Measurements from ENCODE around the gene AEBP1.

DNA sequence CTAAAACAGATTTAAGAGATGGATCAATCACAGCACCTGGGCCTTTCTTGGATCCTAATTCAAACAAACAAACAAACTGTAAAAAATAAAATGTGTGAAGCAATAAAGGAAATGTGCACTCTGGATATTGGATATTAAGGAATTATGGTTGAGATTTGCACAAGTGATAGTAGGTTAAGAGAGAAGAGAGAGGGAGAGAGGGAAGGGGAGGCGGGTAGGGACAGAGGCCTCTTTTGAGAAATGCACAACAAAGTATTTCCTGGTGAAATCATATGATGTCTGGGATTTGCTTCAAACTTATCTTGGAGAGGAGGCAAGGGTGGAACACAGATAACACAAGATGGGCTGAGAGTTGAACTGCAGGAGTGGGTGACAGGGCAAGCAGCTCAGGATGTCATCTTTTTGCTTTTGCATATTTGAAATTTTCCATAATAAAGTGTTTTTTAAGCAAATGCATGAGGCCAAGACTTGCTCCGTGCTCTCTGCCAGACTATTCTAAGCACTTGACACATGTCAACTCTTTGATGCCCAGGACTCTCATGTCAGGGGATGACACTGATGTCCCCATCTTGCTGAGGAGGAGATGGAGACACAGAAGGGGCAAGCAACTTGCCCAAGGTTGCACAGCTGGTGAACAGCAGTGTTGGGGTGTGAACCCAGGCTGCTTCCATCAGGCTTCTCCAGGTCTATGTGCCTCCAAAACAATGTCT, 9.1 kb upstream of the AEBP1 start:
- TF ChIP-seq GATA2 (IDR thresholded peaks at IDR 0.05; ENCODE audit: low read depth, low read length) (no peak), GATA3 (IDR thresholded peaks at IDR 0.05; ENCODE audit: low read depth, low read length) (no peak)

All from SH-SY5Y (cell line).